Measurements from ENCODE around the gene GON4L. TPM values are rescaled to one million over a fixed set of nuclear protein-coding genes. Genes with fewer than 3 reads are reported as not detected.

Gene GON4L
- total and polyA plus RNA-seq, 11 donors: 10.9 to 38.0 (median 18.5) TPM

- no peaks in the 10 kb centered on the region for H3K9me3 ChIP-seq
- intact Hi-C loops (cut with DNase I): loop anchor here in 3 of 10 donors (5.0 to 10.0 kb wide), 3 partner anchors 53 to 125 kb away; partner anchors contain the start of genes KHDC4 (in 1 of the 3) and RIT1 (in 1 of the 3)
- DNase-seq: peak; percentile 95 to 97 (median 96)
- H3K27ac ChIP-seq: peak within 1 kb of the TSS; percentile 78 to 97 (median 92)
- H3K27me3 ChIP-seq: no peaks in the 10 kb centered on the region
- H3K36me3 ChIP-seq: peaks cover 0 to 12% (median 8%) of the 10 kb centered on the region in 9 donors
- ATAC-seq: peak; percentile 83 to 92 (median 90)
- TF ChIP-seq POLR2A (IDR thresholded peaks at IDR 0.05): peak in 1 of 2 donors; percentile 22
- TF ChIP-seq CTCF (IDR thresholded peaks at IDR 0.05): peak in 5 of 12 donors; percentile 10 to 46 (median 27)
- H3K4me1 ChIP-seq: peaks cover 0 to 49% (median 25%) of the 10 kb centered on the region in 12 donors
- 1 to 2% (median 2%) methylated on average over 27 to 33 of the region's 33 CpGs for WGBS, 4 donors
- H3K4me3 ChIP-seq: peak within 1 kb of the TSS; percentile 2 to 67 (median 56)
These were observed 2.3 kb upstream of the GON4L start, which contains the start of gene SYT11 for GRCh38 chr1:155859234-155859829. Gene SYT11 (plus strand): TSS chr1:155859567. CDS start chr1:155859762, 195 bp downstream.

- H3K36me3 ChIP-seq: peaks cover 0 to 17% (median 13%) of the 10 kb centered on the region in 9 donors
- 63 to 70% (median 64%) methylated on average over 12 of the region's 12 CpGs for WGBS, 4 donors
- ATAC-seq: no peak
- intact Hi-C loops (cut with DNase I): loop anchor here in 3 of 10 donors (5.0 to 10.0 kb wide), 3 partner anchors 53 to 126 kb away; partner anchors contain the start of genes KHDC4 (in 1 of the 3) and RIT1 (in 1 of the 3)
- H3K4me3 ChIP-seq: peak overlapping the region; percentile 2 to 67 (median 56)
- TF ChIP-seq POLR2A (IDR thresholded peaks at IDR 0.05): no peak
- TF ChIP-seq CTCF (IDR thresholded peaks at IDR 0.05): no peak
- H3K4me1 ChIP-seq: peaks cover 0 to 49% (median 25%) of the 10 kb centered on the region in 12 donors
- no peaks in the 10 kb centered on the region for H3K9me3 ChIP-seq
- DNase-seq: peak in 2 of 5 donors; percentile 31 to 33
- H3K27me3 ChIP-seq: no peaks in the 10 kb centered on the region
- H3K27ac ChIP-seq: peak overlapping the region; percentile 60 to 97 (median 92)
These were observed 1.8 kb upstream of the GON4L start for GRCh38 chr1:155858800-155859233.

DNA sequence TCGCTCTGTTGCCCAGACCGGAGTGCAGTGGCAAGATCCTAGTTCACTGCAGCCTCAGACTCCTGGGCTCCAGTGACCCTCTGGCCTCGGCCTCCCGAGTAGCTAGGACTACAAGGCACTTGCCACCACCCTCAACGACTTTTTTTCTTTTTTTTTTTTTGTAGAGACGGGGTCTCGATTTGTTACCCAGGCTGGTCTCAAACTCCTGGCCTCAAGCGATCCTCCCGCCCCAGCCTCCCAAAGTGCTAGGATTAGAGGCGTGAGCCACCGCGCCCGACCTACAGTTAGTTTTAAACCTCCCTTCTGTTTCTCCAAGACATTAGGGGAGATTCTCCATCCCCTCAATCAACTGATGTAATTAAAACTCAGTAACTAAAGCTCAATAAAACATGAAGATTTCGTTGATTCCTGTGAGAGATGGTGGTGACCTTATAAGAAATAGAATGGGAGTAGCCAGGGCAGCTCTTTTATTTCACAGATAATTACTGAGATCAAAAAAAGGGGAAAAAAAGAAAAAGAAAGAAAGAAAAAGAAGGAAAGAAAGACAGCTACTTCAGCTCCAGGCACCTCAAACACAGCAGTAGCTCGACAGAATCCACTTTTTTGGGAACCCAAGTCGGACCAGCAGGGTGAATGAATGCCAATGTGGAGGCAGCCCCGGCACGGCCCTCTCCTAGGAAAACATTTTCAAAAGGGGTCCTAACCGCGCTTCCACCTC is 598 bp downstream of the GON4L start:
- peak overlapping the region; percentile 65 to 88 (median 79) for H3K4me3 ChIP-seq
- H3K27me3 ChIP-seq: no peaks in the 10 kb centered on the region
- H3K9me3 ChIP-seq: no peaks in the 10 kb centered on the region
- TF ChIP-seq POLR2A (IDR thresholded peaks at IDR 0.05) (no peak), CTCF (IDR thresholded peaks at IDR 0.05) (no peak)
- H3K27ac ChIP-seq: peak overlapping the region; percentile 34 to 92 (median 86)
- WGBS, 4 donors: 53 to 54% (median 53%) methylated on average over 20 of the region's 20 CpGs
- H3K36me3 ChIP-seq: peaks cover 0 to 41% (median 37%) of the 10 kb centered on the region in 9 donors
- H3K4me1 ChIP-seq: peaks cover 0 to 49% (median 25%) of the 10 kb centered on the region in 12 donors
- no peak for ATAC-seq
- intact Hi-C loops (cut with DNase I): loop anchor here in 4 of 10 donors (2.0 to 10.0 kb wide), 4 partner anchors 54 to 128 kb away; partner anchors contain the start of genes RIT1 (in 2 of the 4) and KHDC4 (in 1 of the 4)
- DNase-seq: no peak

Measured in heart left ventricle (tissue), 16 donors.